NCI-H128 (cell line): ENCODE data around the gene POT1.
"Not testable (repeated sequence)": the region's sequence is repeated elsewhere in the genome, so short reads cannot be mapped to it uniquely, and the experiment has no call there.

ENCODE experiments used
- DNase-seq: peaks from one replicate; lab custom pipeline; 2025; ENCODE audit not compliant: unreplicated experiment; lab: John Stamatoyannopoulos, UW

The POT1 gene, protein sequence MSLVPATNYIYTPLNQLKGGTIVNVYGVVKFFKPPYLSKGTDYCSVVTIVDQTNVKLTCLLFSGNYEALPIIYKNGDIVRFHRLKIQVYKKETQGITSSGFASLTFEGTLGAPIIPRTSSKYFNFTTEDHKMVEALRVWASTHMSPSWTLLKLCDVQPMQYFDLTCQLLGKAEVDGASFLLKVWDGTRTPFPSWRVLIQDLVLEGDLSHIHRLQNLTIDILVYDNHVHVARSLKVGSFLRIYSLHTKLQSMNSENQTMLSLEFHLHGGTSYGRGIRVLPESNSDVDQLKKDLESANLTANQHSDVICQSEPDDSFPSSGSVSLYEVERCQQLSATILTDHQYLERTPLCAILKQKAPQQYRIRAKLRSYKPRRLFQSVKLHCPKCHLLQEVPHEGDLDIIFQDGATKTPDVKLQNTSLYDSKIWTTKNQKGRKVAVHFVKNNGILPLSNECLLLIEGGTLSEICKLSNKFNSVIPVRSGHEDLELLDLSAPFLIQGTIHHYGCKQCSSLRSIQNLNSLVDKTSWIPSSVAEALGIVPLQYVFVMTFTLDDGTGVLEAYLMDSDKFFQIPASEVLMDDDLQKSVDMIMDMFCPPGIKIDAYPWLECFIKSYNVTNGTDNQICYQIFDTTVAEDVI

DNA sequence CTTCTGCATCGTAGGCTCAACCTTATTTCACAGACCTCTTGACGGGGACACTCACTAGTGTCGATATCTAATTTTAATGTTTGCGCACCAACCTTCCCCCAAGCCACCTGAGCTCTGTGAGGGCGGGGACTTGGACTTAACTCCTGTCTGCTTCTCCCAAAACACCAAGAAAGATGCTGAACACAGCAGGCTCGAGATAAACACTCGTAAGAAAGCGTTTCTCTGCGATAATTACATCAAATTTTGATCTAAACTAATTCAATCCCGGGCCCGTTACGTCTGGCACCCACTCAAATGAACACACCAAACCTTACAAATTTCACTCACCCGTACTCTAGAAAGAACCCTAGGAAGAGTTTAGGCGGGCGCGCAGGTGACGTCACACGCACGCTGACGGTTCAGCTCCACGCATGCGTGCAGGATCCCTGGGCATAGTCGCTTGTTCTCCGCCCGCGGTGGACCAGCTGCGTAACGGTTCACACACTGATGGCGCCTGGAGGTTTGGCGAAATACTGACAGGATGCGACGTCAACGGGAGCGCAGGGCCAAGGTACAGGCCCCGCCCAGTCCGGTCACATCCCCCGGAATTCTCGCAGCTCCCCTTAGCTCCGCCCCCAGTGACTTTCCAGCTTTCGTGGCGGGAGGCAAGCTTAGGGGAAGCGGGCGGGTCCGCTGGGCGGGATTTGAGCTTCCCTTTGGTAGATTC lies at the start of gene POT1:
Gene POT1 (minus strand): TSS at position 359 of the 706 bp plus-strand sequence. CDS start 32,652 bp downstream, outside the sequence.
- peak; percentile 96 for DNase-seq

DNA sequence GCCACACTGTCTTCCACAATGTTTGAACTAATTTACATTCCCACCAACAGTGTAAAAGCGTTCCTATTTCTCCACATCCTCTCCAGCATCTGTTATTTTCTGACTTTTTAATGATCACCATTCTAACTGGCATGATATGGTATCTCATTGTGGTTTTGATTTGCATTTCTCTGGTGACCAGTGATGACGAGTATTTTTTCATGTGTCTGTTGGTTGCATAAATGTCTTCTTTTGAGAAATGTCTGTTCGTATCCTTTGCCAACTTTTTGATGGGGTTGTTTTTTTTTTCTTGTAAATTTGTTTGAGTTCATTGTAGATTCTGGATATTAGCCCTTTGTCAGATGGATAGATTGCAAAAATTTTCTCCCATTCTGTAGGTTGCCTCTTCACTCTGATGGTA lies 45.5 kb upstream of the POT1 start:
- not testable (repeated sequence) for DNase-seq

DNA sequence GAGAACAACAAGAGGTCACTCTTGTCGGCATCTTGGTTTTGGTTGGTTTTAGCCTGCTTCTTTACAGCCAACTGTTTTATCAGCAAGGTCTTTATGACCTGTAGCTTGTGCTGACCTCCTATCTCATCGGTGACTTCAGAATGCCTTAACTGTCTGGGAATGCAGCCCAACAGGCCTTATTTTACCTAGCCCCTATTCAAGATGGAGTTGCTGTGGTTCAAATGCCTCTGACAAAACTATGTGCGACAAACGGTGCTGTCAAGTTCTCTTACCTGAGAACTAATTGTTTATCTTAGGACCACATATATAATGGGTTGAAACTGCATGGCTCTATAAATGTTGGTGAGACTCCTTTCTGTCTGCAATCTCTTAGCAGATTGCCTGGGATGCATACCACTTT lies 35.9 kb upstream of the POT1 start:
- DNase-seq: no peak

DNA sequence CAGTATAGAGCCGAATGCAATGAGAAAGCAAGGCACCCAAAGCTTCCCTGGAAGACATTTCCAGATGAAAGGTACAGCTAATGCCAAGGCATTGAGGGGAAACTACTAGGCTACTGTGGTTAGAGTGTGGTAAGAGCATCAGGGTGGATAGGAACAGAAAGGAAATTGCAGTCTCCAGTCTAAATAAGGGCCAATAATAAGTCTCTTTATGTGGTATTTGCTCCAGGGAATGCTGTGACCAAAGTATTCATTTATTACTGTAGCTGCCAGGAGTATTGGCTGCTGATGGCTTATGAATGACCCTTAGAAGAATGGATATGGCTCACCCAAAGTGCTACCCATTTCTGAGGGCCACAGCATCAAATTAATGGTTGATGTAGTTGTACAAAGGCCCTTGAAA lies 30.1 kb upstream of the POT1 start:
- DNase-seq: no peak

DNA sequence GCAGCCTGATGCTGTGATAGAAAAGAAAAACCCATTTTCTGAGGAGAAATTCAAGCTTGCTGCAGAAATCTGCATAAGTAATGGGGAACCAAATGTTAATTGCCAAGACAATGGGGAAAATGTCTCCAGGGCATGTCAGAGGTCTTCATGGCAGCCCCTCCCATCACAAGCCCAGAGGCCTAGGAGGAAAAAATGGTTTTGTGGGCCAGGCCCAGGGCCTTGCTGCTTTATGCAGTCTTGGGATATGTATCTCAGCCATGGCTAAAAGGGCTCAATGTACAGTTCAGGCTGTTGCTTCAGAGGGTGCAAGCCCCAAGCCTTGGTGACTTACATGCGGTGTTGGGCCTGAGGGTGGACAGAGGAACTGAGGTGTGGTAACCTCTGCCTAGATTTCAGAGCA lies 28.3 kb upstream of the POT1 start:
- not testable (repeated sequence) for DNase-seq

DNA sequence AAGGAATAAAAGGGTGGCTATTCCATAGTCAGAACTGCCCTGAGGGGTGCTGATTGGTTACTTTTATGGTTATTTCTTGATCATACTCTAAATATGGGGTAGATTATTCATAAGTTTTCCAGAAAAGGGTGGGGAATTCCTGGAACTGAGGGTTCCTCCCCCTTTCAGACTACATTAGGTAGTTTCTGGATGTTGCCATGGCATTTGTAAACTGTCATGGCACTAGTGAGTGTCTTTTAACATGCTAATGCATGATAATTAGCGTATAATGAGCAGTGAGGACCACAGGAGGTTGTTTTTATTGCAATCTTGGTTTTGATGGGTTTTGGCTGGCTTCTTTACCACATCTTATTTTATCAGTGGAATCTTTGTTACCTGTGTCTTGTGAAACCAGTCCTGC lies 26.5 kb upstream of the POT1 start:
- DNase-seq: no peak

DNA sequence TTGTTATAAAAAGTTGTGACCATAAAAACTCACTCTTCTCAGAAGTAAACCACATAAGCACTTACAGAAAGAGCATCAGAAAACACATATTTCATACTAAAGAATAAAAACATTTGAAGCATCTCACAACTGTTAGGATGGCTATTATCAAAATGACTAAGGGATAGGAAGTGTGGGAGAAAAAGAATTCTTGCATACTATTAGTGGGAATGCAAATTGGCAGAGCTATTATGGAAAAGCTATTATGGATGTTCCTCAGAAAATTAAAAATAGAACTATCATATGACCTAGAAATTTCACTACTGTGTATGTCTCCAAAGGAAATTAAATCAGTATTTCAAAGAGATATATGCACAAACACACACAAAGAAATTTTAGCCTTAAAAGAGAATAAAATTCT lies 25.2 kb upstream of the POT1 start:
- no peak for DNase-seq

DNA sequence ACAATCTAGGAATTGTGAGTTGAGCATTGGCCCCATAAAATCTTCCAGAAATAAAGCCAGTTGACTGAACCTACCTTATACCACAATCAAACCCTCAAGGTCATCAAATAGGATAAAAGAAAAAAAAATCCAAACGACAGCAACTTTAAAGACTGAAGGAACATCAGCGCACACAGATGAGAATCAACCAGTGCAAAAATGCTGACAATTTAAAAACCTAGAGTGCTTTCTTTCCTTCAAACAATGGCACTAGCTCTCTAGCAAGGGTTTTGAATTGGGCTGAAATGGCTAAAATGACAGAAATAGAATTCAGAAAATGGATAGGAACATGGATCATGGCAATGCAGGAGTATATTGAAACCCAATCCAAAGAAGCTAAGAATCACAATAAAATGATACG lies 16.1 kb upstream of the POT1 start:
- no peak for DNase-seq

DNA sequence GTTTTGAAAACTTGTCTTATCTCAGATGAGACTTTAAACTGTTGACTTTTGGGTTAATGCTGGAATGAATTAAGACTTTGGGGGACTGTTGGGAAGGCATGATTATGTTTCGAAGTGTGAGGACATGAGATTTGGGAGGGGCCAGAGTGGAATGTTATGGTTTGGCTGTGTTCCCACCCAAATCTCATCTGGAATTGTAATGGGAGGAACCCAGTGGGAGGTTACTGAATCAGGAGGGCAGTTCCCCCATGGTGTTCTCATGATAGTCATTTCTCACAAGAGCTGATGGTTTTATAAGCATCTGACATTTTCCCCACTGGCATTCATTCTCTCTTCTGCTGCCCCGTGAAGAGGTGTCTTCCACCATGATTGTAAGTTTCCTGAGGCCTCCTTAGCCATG lies 13.8 kb upstream of the POT1 start:
- DNase-seq: no peak

DNA sequence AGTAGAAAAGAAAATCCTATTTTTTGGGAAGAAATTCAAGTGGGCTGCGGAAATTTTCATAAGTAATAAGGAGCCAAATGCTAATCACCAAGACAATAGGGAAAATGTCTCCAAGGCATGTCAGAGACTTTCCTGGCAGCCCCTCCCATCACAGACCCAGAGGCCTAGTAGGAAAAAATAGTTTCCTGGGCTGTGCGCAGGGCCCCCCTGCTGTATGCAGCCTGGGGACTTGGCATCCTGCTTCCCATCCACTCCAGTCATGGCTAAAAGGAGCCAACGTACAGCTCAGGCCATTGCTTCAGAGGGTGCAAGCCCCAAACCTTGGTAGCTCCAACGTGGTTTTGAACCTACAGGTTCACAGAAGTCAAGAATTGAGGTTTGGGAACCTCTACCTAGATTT lies 12.8 kb upstream of the POT1 start:
- no peak for DNase-seq

DNA sequence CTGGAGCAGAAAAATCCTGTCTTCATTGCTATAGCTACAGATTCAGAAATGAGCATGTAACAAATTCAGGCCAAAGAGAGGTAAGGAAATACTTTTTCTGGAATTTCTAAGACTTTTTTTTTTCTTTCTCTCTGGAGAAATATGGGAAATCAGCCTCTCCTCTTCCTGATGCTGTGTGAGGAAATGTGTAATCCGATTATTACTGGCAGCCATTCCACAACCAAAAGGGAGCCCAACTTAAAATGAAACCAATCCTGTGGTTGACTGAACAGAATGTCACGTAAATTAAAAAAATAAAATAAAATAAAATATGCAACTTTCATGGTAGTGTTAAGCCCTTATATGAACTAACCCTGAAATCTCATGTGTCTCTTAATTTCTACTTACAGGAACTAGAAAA lies 10.7 kb upstream of the POT1 start:
- no peak for DNase-seq

DNA sequence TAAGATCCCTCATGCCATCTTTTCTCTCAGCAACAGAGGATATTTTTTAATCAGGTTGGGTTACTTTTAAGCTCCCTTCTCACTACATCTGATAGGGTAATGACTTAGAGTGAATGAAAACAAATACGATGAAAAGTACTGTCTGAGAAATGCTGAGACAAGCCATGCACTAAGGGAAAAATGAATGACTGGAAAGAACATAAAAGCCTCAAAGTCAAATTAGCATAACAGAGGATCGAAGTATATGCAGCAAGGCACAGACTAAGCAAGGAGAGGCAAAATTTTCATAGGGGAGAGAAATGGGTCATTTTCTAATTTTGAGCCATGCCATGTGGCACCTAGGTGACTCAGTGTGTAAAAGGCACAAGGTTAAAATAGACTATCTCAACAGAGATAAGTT lies 8.5 kb upstream of the POT1 start:
- no peak for DNase-seq

DNA sequence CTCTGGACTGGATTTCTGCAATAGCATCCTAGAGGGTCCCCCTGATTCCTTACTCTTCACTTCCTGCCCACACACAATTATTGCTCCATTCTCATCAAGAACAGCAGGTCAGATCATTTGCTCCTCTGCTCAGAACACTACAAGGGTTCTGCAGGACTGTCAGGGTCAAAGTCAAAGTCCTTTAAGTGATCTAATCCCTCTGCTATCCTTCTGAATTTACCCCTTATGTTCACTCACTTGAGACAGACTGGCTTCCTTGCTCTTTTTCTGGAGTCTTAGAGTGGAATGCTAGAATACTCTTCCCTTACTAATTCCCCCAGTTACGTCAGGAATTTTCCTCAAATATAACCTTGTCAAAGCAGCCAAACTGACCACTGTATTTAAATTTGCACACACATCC lies 7.5 kb upstream of the POT1 start:
- no peak for DNase-seq

DNA sequence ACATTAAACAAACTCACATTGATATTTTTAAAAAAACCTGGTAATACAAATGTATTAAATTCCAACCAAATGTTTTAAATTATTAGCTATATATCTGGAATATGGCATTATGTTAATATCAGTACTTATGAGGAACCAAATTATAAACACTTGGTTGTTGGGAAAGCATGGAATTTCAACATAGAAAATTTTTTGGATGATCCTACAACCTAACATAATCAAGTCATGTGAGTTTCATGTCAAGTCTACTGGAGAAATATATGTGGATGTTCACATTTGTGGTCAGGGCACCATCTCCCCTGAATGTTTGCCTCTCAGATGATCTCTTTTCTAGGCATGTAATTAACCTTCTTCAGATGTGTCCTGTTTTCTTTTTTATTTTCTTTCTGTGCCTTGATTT lies 5.2 kb upstream of the POT1 start:
- DNase-seq: no peak

DNA sequence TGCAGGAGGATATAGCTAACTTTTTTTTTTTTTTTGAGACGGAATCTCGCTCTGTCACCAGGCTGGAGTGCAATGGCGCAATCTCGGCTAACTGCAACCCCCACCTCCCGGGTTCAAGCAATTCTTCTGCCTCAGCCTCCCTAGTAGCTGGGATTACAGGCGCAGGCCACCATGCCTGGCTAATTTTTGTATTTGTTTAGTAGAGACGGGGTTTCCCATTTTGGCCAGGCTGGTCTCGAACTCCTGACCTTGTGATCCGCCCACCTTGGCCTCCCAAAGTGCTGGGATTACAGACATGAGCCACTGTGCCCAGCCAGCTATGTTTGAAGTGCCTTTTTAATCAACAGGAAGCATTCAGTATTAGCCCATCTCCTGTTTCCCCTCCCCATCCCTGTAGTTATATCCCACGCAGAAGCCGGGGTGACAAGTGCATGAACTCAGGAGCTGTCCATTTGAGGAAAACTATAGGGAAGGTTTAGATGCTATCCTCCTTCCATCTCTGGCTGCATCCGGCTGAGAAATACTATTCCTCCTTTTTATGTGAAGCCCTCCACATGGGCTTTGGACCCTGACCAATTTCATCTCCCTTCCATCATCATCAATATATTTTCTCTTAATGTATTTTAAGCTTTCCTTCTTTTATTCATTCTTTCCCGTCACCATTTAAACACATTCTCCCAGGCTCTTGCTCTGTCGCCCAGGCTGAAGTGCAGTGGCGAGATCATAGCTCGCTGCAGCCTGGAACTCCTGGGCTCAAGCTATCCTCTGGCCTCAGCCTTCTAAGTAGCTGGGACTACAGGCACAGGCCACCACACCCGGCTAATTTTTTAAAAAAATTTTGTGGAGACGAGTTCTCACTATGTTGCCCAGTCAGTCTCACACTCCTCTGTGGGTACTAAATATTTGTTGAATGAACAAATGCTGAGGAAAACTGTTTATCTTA lies 1.3 kb upstream of the POT1 start:
- no peak for DNase-seq

DNA sequence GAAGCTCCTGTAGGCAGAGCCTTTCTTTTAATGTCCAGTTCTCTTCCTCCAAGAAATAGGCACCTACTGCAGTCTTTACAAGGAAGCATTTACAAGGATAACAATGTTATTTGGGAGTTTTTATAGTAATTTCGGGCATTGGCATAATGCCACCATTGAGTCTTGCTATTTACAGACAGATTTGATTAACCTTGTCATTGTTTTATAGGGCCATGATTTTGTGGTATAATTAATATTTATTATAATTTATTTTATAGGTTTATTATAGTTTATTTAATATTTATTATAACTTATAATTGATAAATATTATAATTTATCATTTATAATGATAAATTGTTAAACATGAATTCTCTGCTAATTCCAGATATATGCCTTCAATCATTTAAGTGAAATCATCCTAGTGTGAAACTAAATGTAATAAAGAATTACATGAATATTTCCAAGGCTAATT lies 573 bp upstream of the POT1 start:
- DNase-seq: no peak

DNA sequence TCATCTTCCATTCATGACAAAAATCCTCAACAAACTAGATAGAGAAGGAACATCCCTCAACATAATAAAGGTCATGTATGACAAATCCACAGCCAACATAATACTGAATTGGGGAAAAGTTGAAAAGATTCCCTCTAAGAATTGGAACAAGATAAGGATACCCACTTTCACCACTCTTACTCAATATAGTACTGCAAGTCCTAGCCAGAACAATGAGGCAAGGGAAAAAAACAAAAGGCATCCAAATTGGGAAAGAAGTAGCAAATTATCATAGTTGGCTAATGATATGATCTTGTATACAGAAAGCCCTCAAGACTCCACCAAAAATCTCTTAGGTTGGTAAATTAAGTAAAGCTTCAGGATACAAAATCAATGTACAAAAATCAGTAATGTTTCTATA lies 4.7 kb downstream of the POT1 start:
- no peak for DNase-seq

DNA sequence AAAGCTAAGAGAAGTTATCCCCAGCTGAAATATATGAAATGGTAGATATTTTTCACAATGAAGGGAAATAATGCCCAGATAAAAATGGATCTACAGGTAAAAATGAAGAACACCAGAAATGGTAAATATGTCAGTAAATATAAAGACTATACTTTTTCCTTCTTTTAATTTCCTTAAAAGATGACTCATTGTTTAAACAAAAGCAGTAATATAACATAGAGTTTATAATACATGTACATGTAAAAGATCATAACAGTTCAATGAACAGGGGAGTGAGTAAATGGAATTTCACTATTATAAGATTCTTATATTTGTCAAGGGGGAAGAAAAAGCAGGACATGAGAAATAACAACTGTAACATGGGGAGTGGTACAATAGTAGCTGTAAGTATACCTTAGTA lies 7.4 kb downstream of the POT1 start:
- DNase-seq: no peak

DNA sequence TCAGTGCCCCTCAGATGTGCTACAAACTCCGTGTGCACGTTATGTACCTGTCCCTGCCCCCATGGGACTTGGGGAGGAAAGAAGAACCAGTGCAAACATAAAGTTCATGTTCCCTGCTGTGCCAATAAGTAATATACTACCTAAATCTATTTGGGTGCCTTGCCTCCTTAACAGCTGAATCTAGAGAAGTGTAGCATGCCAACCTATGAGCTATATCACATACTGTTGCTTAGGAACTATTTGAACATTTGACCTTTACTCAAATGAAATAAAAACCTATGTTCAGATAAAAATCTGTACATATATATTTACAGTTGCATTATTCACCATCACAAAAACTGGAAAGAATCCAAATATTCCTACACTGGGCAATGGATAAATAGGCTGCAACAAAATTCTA lies 9.8 kb downstream of the POT1 start:
- no peak for DNase-seq

DNA sequence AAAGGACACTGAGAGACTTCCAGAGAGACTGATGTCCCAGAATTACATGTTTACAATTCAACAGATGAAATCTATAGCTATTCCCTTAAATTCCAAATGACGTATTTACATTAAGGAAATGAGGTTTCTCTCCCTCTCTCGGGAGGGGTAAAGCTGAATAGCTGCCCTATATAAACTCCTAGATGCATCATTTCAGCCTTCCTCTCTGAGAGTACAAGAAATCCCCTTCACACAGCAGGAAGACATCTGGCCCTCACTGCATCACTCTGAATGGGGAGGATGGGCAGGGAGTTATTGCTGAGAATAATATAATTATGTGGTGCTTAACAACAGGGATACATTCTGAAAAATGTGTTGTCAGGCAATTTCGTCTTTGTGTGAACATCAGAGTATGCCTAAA lies 11.0 kb downstream of the POT1 start:
- DNase-seq: no peak

DNA sequence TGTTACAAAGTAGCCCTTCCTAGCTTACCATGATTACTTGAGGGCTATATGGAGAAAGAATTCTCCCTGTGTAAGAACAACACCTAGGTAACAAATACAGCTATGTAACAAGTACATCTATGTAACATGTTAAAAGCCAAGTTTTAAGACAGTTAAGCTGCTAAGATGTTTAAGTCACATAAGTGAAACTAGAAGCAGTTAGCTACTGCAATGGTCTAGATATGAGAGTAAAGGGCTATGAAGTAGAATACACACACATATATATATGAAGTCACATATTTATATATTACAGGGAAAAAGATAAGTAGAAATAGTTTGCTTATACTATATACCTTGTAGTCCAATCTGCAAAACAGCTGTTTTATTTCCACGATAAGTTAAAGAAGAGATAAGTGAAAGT lies 14.4 kb downstream of the POT1 start:
- DNase-seq: no peak
